22Rv1 (cell line): ENCODE data around the gene NDUFB5.

Experiments
- ZFX ChIP-seq: fragments of 450-650 bp; IDR thresholded peaks from 2 replicates; pipeline ENCODE4 v1.6.1; 2017; ENCODE audit warnings: antibody characterized with exemption, borderline replicate concordance
- TF ChIP-seq, protein P1 (sequence below): fragments of 450-650 bp; IDR thresholded peaks from 2 replicates; pipeline ENCODE4 v1.5.1; 2017; ENCODE audit warnings: mild to moderate bottlenecking

DNA sequence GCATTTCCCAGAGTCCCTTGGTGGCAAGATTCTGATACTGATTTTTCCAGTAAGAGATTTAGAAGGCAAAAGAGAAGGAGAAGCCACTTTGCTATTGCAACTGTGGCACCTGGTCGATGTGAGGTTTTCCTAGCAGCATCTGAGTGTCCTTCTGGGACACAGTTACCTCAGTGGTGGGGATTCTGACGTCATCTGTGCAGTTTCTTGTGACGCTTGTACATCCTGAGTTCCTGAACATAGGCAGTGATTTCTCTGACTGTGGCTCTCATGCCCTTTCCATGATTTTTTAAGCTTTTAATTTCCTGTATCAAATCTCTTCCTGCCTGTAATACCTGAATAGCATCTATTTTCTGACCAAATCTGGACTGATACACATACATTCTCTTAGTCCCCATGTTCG, 57.2 kb downstream of the NDUFB5 start:
- TF ChIP-seq, protein P1, sequence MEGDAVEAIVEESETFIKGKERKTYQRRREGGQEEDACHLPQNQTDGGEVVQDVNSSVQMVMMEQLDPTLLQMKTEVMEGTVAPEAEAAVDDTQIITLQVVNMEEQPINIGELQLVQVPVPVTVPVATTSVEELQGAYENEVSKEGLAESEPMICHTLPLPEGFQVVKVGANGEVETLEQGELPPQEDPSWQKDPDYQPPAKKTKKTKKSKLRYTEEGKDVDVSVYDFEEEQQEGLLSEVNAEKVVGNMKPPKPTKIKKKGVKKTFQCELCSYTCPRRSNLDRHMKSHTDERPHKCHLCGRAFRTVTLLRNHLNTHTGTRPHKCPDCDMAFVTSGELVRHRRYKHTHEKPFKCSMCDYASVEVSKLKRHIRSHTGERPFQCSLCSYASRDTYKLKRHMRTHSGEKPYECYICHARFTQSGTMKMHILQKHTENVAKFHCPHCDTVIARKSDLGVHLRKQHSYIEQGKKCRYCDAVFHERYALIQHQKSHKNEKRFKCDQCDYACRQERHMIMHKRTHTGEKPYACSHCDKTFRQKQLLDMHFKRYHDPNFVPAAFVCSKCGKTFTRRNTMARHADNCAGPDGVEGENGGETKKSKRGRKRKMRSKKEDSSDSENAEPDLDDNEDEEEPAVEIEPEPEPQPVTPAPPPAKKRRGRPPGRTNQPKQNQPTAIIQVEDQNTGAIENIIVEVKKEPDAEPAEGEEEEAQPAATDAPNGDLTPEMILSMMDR: no peak
- no peak for TF ChIP-seq ZFX
